ENCODE data around the gene SALL1. TPM values are rescaled to one million over a fixed set of nuclear protein-coding genes. Genes with fewer than 3 reads are reported as not detected.

SALL1 gene
- polyA plus RNA-seq, 1 of the 3 experiments (the other 2 are of a cell fraction), result 0.02 TPM

DNA sequence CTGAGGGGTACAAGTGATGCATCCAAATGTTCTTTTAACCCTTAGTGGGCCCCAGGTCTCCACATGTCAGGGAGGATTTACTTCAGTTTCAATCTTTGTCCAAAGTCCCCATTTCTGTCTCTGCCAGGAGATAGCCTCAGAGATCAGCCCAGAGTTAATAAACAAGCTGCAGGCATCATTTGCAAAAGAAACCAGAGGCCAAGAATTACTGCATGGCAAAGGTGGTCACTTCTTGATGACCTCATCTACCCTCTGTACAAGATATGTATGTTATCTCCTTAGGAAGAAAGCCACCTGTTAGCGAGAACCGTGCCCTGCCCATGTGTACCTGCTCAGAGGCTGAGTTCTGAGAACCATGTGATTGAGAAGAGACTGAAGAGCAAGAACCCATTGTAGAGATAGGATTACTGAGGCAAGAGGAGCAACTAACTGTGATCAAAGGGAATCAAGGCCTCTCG, 40.3 kb downstream of the SALL1 start:
- Histone ChIP-seq H3F3A (replicated peaks; ENCODE audit: insufficient read depth) (no peaks in the 10 kb centered on the region), H4K20me1 (ENCODE audit: insufficient read depth) (no peaks in the 10 kb centered on the region), H3K9ac (no peak overlapping the region), H3K9me3 (no peaks in the 10 kb centered on the region), H3K79me2 (ENCODE audit: insufficient read depth) (no peaks in the 10 kb centered on the region), H3K27me3 (ENCODE audit: insufficient read depth) (no peaks in the 10 kb centered on the region), H3K4me3 (ENCODE audit: low read depth in 2 of 2, low read length in 1 of 2) (no peak overlapping the region), H3K9me2 (no peaks in the 10 kb centered on the region), H3K4me1 (ENCODE audit: control insufficient read depth in 1 of 2, insufficient read depth in 2 of 2, low read depth in 1 of 2, low read length in 1 of 2) (no peaks in the 10 kb centered on the region), H3K27ac (ENCODE audit: low read depth in 2 of 2, low read length in 1 of 2) (no peak overlapping the region), H3K4me2 (no peak overlapping the region), H3K36me3 (replicated peaks in 1 of 2; ENCODE audit: control insufficient read depth in 1 of 2, insufficient read depth in 2 of 2, low read length in 1 of 2) (no peaks in the 10 kb centered on the region), H2AFZ (ENCODE audit: low read depth) (no peak overlapping the region)
- 9% methylated on average over 3 of the region's 3 CpGs for WGBS (ENCODE audit: low lambda C conversion rate)
- ChIA-PET POLR2A (no interaction called here), CTCF (no interaction called here)
- no peak for DNase-seq
- TF ChIP-seq NFIC (IDR thresholded peaks at IDR 0.05; ENCODE audit: borderline replicate concordance), result no peak
- TF ChIP-seq EP300 (IDR thresholded peaks at IDR 0.05; ENCODE audit: borderline replicate concordance in 1 of 2, low read depth in 1 of 2, low read length in 1 of 2), result no peak
- no peak for TF ChIP-seq CHD2 (IDR thresholded peaks at IDR 0.05; ENCODE audit: low read length, partially characterized antibody)
- TF ChIP-seq, protein P1, sequence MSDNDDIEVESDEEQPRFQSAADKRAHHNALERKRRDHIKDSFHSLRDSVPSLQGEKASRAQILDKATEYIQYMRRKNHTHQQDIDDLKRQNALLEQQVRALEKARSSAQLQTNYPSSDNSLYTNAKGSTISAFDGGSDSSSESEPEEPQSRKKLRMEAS (IDR thresholded peaks at IDR 0.05; ENCODE audit: low read depth), result no peak
- TF ChIP-seq EZH2phosphoT487 (IDR thresholded peaks at IDR 0.05; ENCODE audit: borderline replicate concordance, low read depth), result no peak
- no peak for TF ChIP-seq RCOR1 (IDR thresholded peaks at IDR 0.05; ENCODE audit: low read length)
- no peak for TF ChIP-seq GATA2 (CRISPR knock-in tag; IDR thresholded peaks at IDR 0.05)
- TF ChIP-seq FOXM1 (IDR thresholded peaks at IDR 0.05; ENCODE audit: low read depth), result no peak
- no peak for TF ChIP-seq NRF1 (IDR thresholded peaks at IDR 0.05; ENCODE audit: low read depth, low read length)

DNA sequence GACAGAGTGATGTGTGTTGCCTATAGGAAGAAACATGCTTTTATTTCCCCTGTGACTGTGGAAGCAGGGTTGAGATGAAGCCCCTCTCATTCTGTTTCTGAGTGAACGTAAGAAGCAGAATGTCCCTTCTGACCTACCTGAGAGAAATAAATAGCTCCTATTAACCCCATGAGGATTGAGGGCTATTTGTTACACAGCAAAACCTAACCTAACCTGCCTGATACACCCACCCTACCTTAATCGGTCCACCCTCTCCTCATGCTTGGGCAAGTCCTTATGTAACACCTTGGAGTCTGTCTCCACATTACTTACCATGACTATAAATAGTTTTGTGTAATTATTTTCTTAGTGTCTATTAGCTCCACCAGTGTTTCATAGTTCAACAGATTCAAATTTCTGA, 41.9 kb downstream of the SALL1 start:
- CTCF ChIA-PET, result no interaction called here

More for the DNA sequence above, 41.9 kb downstream of the SALL1 start:
- Histone ChIP-seq H3F3A (replicated peaks; ENCODE audit: insufficient read depth) (no peaks in the 10 kb centered on the region), H3K9me3 (no peaks in the 10 kb centered on the region), H3K4me3 (ENCODE audit: low read depth in 2 of 2, low read length in 1 of 2) (no peak overlapping the region), H3K79me2 (ENCODE audit: insufficient read depth) (no peaks in the 10 kb centered on the region), H3K9ac (no peak overlapping the region), H3K36me3 (replicated peaks in 1 of 2; ENCODE audit: control insufficient read depth in 1 of 2, insufficient read depth in 2 of 2, low read length in 1 of 2) (no peaks in the 10 kb centered on the region), H3K27ac (ENCODE audit: low read depth in 2 of 2, low read length in 1 of 2) (no peak overlapping the region), H3K4me1 (ENCODE audit: control insufficient read depth in 1 of 2, insufficient read depth in 2 of 2, low read depth in 1 of 2, low read length in 1 of 2) (no peaks in the 10 kb centered on the region), H3K4me2 (no peak overlapping the region), H2AFZ (ENCODE audit: low read depth) (no peak overlapping the region), H3K27me3 (ENCODE audit: insufficient read depth) (no peaks in the 10 kb centered on the region), H3K9me2 (no peaks in the 10 kb centered on the region), H4K20me1 (ENCODE audit: insufficient read depth) (no peaks in the 10 kb centered on the region)
- WGBS (ENCODE audit: low lambda C conversion rate), result 39% methylated on average over 2 of the region's 2 CpGs
- no peak for DNase-seq
- POLR2A ChIA-PET, result no interaction called here
- no peak for TF ChIP-seq EZH2phosphoT487 (IDR thresholded peaks at IDR 0.05; ENCODE audit: borderline replicate concordance, low read depth)
- TF ChIP-seq RXRA (IDR thresholded peaks at IDR 0.05; ENCODE audit: borderline replicate concordance, low read depth), result no peak
- no peak for TF ChIP-seq GABPA (IDR thresholded peaks at IDR 0.05; ENCODE audit: low read depth)
- TF ChIP-seq RAD21 (IDR thresholded peaks at IDR 0.05; ENCODE audit: low read length), result no peak
- no peak for TF ChIP-seq RFX5 (IDR thresholded peaks at IDR 0.05; ENCODE audit: low read length)
- no peak for TF ChIP-seq NRF1 (IDR thresholded peaks at IDR 0.05; ENCODE audit: low read depth, low read length)
- TF ChIP-seq RCOR1 (IDR thresholded peaks at IDR 0.05; ENCODE audit: low read length), result no peak
- no peak for TF ChIP-seq EP300 (IDR thresholded peaks at IDR 0.05; ENCODE audit: borderline replicate concordance in 1 of 2, low read depth in 1 of 2, low read length in 1 of 2)
- no peak for TF ChIP-seq FOSL2 (IDR thresholded peaks at IDR 0.05; ENCODE audit: borderline replicate concordance, low read depth)
- TF ChIP-seq, protein P2, sequence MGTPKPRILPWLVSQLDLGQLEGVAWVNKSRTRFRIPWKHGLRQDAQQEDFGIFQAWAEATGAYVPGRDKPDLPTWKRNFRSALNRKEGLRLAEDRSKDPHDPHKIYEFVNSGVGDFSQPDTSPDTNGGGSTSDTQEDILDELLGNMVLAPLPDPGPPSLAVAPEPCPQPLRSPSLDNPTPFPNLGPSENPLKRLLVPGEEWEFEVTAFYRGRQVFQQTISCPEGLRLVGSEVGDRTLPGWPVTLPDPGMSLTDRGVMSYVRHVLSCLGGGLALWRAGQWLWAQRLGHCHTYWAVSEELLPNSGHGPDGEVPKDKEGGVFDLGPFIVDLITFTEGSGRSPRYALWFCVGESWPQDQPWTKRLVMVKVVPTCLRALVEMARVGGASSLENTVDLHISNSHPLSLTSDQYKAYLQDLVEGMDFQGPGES (IDR thresholded peaks at IDR 0.05; ENCODE audit: low read depth, low read length), result no peak
